A549 treated with CpdA at 1 μM for 4 hours (cell line): ENCODE measurements around the gene SLC8B1. TPM values are rescaled to one million over a fixed set of nuclear protein-coding genes. Genes with fewer than 3 reads are reported as not detected.

Source experiments
- total RNA-seq: library from RNA; stranded (reverse); fragments of 200-300 nt; extraction: Qiagen RNA extraction; gene quantifications from 5 replicates; pipeline ENCODE4 v1.2.3, GENCODE V29; 2022; ENCODE audit warnings: low read depth

SLC8B1 gene
- total RNA-seq = 7.1 to 10.2 TPM (median 8.5 TPM) in 5 replicates

DNA sequence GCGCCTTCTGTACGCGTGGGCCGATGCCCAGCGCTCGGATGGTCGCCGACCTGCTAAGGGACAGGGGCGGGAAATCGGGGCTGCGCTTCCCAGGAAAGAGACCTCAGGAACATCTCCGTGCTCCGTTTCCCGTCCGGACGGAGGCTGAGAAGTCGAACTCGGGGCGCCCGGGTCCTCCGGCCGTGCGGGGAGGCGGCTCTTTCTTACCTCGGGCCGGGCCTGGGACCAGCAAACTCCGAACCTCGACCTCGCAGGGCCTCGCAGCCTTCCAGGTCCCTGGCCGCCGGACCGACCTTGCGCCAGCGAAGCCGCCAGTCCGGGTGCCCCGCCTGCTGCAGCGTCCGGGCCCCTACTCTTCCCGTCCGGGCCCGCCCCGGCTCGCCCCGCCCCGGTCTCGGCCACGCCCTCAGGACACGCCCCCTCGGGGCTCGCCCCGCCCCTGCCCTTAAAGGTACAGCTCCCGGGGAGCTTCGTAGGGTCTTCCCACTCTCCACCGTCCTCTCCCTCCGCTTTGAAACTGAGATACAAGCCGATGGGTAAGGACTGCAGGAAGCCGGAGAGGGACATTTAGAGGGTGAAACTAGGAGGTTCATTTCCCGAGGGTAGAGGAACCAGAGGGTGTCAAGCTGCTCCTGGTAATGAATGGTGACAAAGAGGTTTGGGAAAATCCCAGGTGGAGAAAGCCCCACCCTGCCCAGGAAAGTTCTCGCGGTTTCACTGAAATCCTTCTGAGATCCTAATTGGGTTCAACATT, at the start of gene SLC8B1:
Gene SLC8B1 (minus strand): TSS at position 324 of the 754 bp plus-strand sequence. CDS start 2,231 bp downstream, outside the sequence.

DNA sequence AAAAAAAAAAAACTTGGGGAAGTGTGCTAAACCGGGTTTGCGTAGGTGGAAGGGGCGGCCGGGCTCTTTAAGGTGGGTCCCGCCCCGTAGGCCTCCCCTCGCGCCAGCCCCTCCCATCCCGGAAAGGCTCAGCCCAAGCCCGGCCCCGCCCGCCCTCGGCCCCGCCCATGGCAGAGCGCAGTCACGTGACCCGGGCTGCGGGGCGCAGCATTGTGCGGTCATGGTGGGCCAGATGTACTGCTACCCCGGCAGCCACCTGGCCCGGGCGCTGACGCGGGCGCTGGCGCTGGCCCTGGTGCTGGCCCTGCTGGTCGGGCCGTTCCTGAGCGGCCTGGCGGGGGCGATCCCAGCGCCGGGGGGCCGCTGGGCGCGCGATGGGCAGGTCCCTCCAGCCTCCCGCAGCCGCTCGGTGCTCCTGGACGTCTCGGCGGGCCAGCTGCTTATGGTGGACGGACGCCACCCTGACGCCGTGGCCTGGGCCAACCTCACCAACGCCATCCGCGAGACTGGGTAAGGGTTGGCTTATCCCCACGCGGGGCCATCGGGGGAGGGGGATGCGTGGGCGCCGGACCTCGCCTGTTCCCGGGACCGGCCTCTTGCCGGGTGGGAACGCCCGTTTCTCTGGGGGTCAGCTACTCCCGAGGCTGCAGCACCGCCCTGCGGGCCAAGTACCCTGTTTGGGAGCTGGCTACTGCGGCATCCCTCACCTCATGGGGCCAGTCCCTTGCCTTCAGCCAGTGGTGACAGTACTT, 23.6 kb upstream of the SLC8B1 start, which contains the start of gene PLBD2:
Gene PLBD2 (plus strand): TSS at position 207 of the 752 bp plus-strand sequence. CDS start 14 bp downstream, at position 221.

Other genes starting within 250 kb of the SLC8B1 start
- gene RASAL1, start 199.3 kb downstream of the SLC8B1 start, total RNA-seq = 0.19 to 0.62 TPM (median 0.28 TPM) in 5 replicates
- gene CFAP73, start 185.4 kb downstream of the SLC8B1 start, total RNA-seq = 0.11 to 0.15 TPM in 2 of 5 replicates, not detected in the others
- 52.0 to 89.2 TPM (median 82.5 TPM) in 5 replicates for gene DDX54, start 149.6 kb downstream of the SLC8B1 start, total RNA-seq
- 27.9 to 38.7 TPM (median 35.9 TPM) in 5 replicates for gene RITA1, start 149.4 kb downstream of the SLC8B1 start, total RNA-seq
- 17.8 to 23.3 TPM (median 18.5 TPM) in 5 replicates for gene TPCN1, start 113.6 kb downstream of the SLC8B1 start, total RNA-seq
- gene PLBD2, start 23.5 kb upstream of the SLC8B1 start, total RNA-seq = 26.5 to 38.3 TPM (median 29.7 TPM) in 5 replicates
- 0.31 to 0.64 TPM (median 0.54 TPM) in 5 replicates for gene SDS, start 68.8 kb upstream of the SLC8B1 start, total RNA-seq
- gene SDSL, start 87.3 kb upstream of the SLC8B1 start, total RNA-seq = 21.4 to 28.4 TPM (median 24.1 TPM) in 5 replicates
- 0.02 TPM in 1 of 5 replicates, not detected in the others for gene LHX5, start 136.8 kb upstream of the SLC8B1 start, total RNA-seq